Spinal cord (tissue), 10 donors: ENCODE data around the gene SLC9B2. TPM values are rescaled to one million over a fixed set of nuclear protein-coding genes. Genes with fewer than 3 reads are reported as not detected.

Experiments used
- DNase-seq, 6 donors: peaks; one replicate each; pipeline versions ENCODE4 v3.0.0 to v3.0.0-alpha.2; 2013 to 2015; ENCODE audit warnings: low spot score in 6 of 6, low read depth in 4 of 6
- H3K27ac ChIP-seq: one replicate; pipeline ENCODE4 v1.5.1; 2013; ENCODE audit warnings: low read depth, low read length, control low read depth
- H3K27me3 ChIP-seq: one replicate; pipeline ENCODE4 v1.6.1; 2013; ENCODE audit warnings: low read length; ENCODE audit not compliant: control insufficient read depth, insufficient read depth
- H3K36me3 ChIP-seq: one replicate; pipeline ENCODE4 v1.6.1; 2013; ENCODE audit warnings: low read length; ENCODE audit not compliant: control insufficient read depth, insufficient read depth
- H3K4me1 ChIP-seq: one replicate; pipeline ENCODE4 v1.6.1; 2013; ENCODE audit warnings: low read length; ENCODE audit not compliant: control insufficient read depth, insufficient read depth
- H3K4me3 ChIP-seq: one replicate; pipeline ENCODE4 v1.5.1; 2013; ENCODE audit warnings: low read depth, low read length, control low read depth
- H3K9me3 ChIP-seq: one replicate; pipeline ENCODE4 v1.6.1; 2013; ENCODE audit warnings: low read length; ENCODE audit not compliant: control insufficient read depth, insufficient read depth
- WGBS: methylation state at CpG from one replicate; pipeline ENCODE4 v1.1.5; 2013; ENCODE audit warnings: missing lambda C conversion rate; ENCODE audit not compliant: insufficient coverage; 5-methylcytosine and 5-hydroxymethylcytosine counted together
- polyA plus RNA-seq, 2 donors: library from polyadenylated mRNA; unstranded; fragments of 120-200 nt; gene quantifications; one replicate each; pipeline ENCODE4 v1.2.1, GENCODE V29; 2013; ENCODE audit not compliant: insufficient read length in 2 of 2
- total RNA-seq, 2 donors: library from RNA; depleted of rRNA in 1 of 2; stranded (reverse); fragments of 120-200 nt in 1 of 2; fragments of >200 nt in 1 of 2; gene quantifications; one replicate each; pipeline versions ENCODE4 v1.2.3 to v1.2.4, GENCODE V29; 2013 to 2014
- donor health status: healthy.

The SLC9B2 gene
- total and polyA plus RNA-seq, 4 donors, result 40.9 to 67.3 (median 50.6) TPM

GRCh38 chr4:103054030-103054429 is 22.5 kb downstream of the SLC9B2 start:
- Histone ChIP-seq H3K4me3 (no peak overlapping the region), H3K9me3 (no peaks in the 10 kb centered on the region), H3K27me3 (no peaks in the 10 kb centered on the region), H3K36me3 (peaks cover 8% of the 10 kb centered on the region), H3K4me1 (no peaks in the 10 kb centered on the region), H3K27ac (no peak overlapping the region)
- no peak for DNase-seq
- WGBS, result 100% methylated on average over 1 of the region's 3 CpGs

- H3K27ac ChIP-seq, result no peak overlapping the region
- DNase-seq, result no peak
- no peaks in the 10 kb centered on the region for H3K27me3 ChIP-seq
- WGBS, result no CpG with 5 or more reads among the region's 3 CpGs
- H3K9me3 ChIP-seq, result no peaks in the 10 kb centered on the region
- no peak overlapping the region for H3K4me3 ChIP-seq
- H3K4me1 ChIP-seq, result no peaks in the 10 kb centered on the region
- peaks cover 11% of the 10 kb centered on the region for H3K36me3 ChIP-seq
Measured at GRCh38 chr4:103052779-103053178, 23.8 kb downstream of the SLC9B2 start.

GRCh38 chr4:103052145-103052544 is 24.4 kb downstream of the SLC9B2 start:
- no peaks in the 10 kb centered on the region for H3K9me3 ChIP-seq
- DNase-seq, result no peak
- no peaks in the 10 kb centered on the region for H3K27me3 ChIP-seq
- H3K4me3 ChIP-seq, result no peak overlapping the region
- H3K27ac ChIP-seq, result no peak overlapping the region
- peaks cover 11% of the 10 kb centered on the region for H3K36me3 ChIP-seq
- H3K4me1 ChIP-seq, result no peaks in the 10 kb centered on the region
- no CpG with 5 or more reads among the region's 3 CpGs for WGBS

- no peak overlapping the region for H3K27ac ChIP-seq
- no peaks in the 10 kb centered on the region for H3K4me1 ChIP-seq
- H3K9me3 ChIP-seq, result no peaks in the 10 kb centered on the region
- H3K27me3 ChIP-seq, result no peaks in the 10 kb centered on the region
- DNase-seq, result no peak
- peaks cover 10% of the 10 kb centered on the region for H3K36me3 ChIP-seq
- 58% methylated on average over 2 of the region's 2 CpGs for WGBS
- no peak overlapping the region for H3K4me3 ChIP-seq
Measured at GRCh38 chr4:103050736-103051436, 25.7 kb downstream of the SLC9B2 start.

- Histone ChIP-seq H3K27ac (no peak overlapping the region), H3K36me3 (peaks cover 5% of the 10 kb centered on the region)
Measured at GRCh38 chr4:103046416-103047290, 29.9 kb downstream of the SLC9B2 start.

GRCh38 chr4:103044183-103044582 is 32.4 kb downstream of the SLC9B2 start:
- no peak for DNase-seq
- peaks cover 2% of the 10 kb centered on the region for H3K36me3 ChIP-seq
- WGBS, result 91% methylated on average over 1 of the region's 2 CpGs
- H3K4me3 ChIP-seq, result no peak overlapping the region
- no peak overlapping the region for H3K27ac ChIP-seq
- no peaks in the 10 kb centered on the region for H3K9me3 ChIP-seq
- H3K4me1 ChIP-seq, result no peaks in the 10 kb centered on the region
- no peaks in the 10 kb centered on the region for H3K27me3 ChIP-seq

More at GRCh38 chr4:103046416-103047290, 29.9 kb downstream of the SLC9B2 start:
- DNase-seq, result peak in 3 of 6 donors; percentile 9 to 52 (median 51)
- no peaks in the 10 kb centered on the region for H3K4me1 ChIP-seq
- no peak overlapping the region for H3K4me3 ChIP-seq
- H3K27me3 ChIP-seq, result no peaks in the 10 kb centered on the region
- H3K9me3 ChIP-seq, result no peaks in the 10 kb centered on the region
- WGBS, result 39% methylated on average over 4 of the region's 5 CpGs

- no peaks in the 10 kb centered on the region for H3K36me3 ChIP-seq
- H3K9me3 ChIP-seq, result no peaks in the 10 kb centered on the region
- WGBS, result no CpG with 5 or more reads among the region's 2 CpGs
- H3K4me1 ChIP-seq, result no peaks in the 10 kb centered on the region
- no peak overlapping the region for H3K27ac ChIP-seq
- no peak for DNase-seq
- no peak overlapping the region for H3K4me3 ChIP-seq
- H3K27me3 ChIP-seq, result no peaks in the 10 kb centered on the region
Measured at GRCh38 chr4:103036169-103036568, 40.4 kb downstream of the SLC9B2 start.

GRCh38 chr4:103032574-103032973 is 44.0 kb downstream of the SLC9B2 start:
- WGBS, result no CpG with 5 or more reads among the region's 2 CpGs
- Histone ChIP-seq H3K27ac (no peak overlapping the region), H3K9me3 (no peaks in the 10 kb centered on the region), H3K4me1 (no peaks in the 10 kb centered on the region), H3K27me3 (no peaks in the 10 kb centered on the region), H3K4me3 (no peak overlapping the region), H3K36me3 (no peaks in the 10 kb centered on the region)
- no peak for DNase-seq

- no peak for DNase-seq
Measured at GRCh38 chr4:103030791-103031190, 45.8 kb downstream of the SLC9B2 start.

More at GRCh38 chr4:103030791-103031190, 45.8 kb downstream of the SLC9B2 start:
- 92% methylated on average over 2 of the region's 3 CpGs for WGBS
- Histone ChIP-seq H3K36me3 (peaks cover 2% of the 10 kb centered on the region), H3K27me3 (no peaks in the 10 kb centered on the region), H3K27ac (no peak overlapping the region), H3K4me1 (no peaks in the 10 kb centered on the region), H3K4me3 (no peak overlapping the region), H3K9me3 (no peaks in the 10 kb centered on the region)
